A549 treated with ZK216348 at 1 μM for 4 hours (cell line): ENCODE measurements around the gene ABCF1. TPM values are rescaled to one million over a fixed set of nuclear protein-coding genes. Genes with fewer than 3 reads are reported as not detected.

Experiments used
- total RNA-seq: library from RNA; stranded (reverse); fragments of 200-300 nt; extraction: Qiagen RNA extraction; gene quantifications from 5 replicates; pipeline ENCODE4 v1.2.3, GENCODE V29; 2022; ENCODE audit warnings: low read depth

Gene ABCF1
- 49.4 to 64.4 TPM (median 55.7 TPM) in 5 replicates for total RNA-seq

DNA sequence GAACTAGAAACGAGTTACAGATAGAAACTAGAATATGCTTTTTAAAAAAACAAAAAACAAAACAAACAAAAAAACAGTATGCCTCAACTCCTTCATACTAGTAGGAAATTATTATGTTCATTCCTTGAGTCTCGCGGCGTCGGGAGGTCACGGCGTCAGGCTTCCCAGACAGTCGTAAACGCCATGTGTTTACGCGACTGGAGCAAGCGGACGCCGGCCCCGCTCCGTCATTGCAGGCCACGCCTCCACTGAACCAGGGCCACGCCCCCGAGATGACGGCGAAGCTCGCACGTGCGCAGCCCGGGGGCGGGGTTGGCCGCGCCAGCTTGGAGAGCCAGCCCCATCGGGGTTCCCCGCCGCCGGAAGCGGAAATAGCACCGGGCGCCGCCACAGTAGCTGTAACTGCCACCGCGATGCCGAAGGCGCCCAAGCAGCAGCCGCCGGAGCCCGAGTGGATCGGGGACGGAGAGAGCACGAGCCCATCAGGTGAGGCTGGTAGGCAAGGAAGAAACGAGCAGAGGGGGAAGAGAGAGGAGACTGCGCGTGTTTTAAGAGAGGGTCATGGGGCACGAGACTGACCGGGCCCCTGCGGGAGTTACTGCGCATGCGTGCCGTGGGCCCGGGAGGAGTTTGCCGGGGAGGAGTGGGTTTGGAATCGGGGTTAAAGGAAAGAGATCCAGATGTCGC, at the start of gene ABCF1:
ABCF1 (plus strand) TSS at position 368 of the 687 bp plus-strand sequence; CDS start at position 414, 46 bp downstream.

GRCh38 chr6:30556066-30556905, 15.0 kb upstream of the ABCF1 start, which contains the start of gene GNL1:
Gene GNL1, minus strand, starts transcription at chr6:30556489. Its CDS starts 286 bp downstream, at chr6:30556203.

GRCh38 chr6:30556906-30557682, 14.1 kb upstream of the ABCF1 start, which contains the start of gene PRR3:
Gene PRR3, plus strand, starts transcription at chr6:30557295. Its CDS starts 50 bp downstream, at chr6:30557345.

DNA sequence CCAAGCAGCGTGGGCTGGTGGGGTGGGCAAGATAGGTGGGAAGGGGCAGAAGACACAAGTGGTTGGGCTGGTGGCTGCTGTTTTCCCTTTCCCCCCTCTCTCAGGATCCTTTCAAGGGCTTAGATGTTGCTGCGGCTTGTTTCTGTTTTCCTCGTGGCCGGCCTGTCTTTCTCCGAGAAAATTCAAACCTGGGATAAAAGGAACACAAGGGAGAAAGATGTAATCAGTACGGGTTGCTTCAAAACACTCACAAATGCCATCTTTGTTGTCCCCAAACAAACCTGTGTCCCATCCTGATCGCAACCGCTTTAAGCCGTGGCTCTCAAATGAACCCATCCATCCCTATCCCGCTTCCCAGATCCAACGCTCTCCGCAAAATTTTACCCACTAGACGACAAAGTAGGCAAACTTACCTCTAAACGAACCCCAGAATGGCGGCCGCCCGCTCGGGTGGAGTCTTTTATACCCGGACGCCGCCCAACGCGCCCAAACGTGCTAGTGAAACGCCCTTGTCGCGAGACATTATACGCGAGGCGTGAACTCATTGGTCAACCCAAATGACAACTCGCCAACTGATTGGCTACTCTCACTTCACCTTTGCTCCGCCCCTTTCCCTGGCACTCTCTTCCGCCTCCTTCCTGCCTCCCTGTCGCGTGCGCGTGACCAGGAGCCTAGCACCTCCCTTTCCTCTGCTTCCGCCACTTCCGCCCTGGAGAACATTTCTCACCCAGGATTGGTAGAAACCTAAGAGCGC, 45.7 kb downstream of the ABCF1 start, which contains the start of gene PPP1R10:
PPP1R10 (minus strand) TSS at position 433 of the 754 bp plus-strand sequence. CDS start 7,299 bp downstream, outside the sequence.

GRCh38 chr6:30617565-30618269, 46.5 kb downstream of the ABCF1 start, which contains the start of gene MRPS18B:
Gene MRPS18B, plus strand, starts transcription at chr6:30617840. Its CDS starts 26 bp downstream, at chr6:30617866.

DNA sequence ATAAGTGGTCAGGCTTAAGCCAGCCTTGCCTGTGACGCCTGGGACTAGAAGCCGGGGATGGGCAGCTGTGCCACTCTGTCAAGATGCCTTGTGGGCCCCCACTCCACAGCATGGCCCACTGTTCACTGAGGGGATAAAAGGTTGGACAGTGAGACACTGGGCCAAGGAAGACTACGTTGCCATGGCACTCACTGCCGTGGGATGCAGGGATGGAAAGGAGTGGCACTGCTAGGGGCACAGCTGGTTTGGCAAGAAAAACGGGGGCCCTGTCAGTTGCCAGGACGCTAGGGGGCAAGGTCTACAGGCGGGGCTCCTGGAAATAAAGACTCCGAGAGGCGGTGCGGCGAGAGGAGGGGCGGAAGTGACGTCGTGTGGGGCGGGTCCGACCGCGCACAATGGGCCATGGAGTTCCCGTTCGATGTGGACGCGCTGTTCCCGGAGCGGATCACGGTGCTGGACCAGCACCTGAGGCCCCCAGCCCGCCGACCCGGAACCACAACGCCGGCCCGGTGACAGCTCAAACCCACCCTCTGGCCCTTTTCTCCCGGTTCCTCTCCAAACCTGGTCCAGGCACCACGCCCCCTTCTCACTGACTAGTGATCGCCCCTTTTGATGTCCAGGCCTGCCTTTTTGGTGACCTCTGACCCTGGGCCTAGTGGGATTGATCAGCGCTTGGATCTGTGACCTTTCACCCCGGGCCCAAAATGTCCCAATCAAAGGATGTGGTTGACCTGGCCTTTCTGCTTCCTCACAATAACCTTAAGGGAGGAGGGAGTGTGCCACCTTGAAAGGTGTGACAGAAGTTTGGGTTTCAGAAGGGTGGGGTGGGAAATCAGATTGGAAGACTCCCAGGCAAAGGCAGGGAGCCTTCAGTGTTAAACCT, 55.5 kb downstream of the ABCF1 start, which contains the start of gene ATAT1:
ATAT1 (plus strand) TSS at position 391 of the 883 bp plus-strand sequence.

Other genes starting within 250 kb of the ABCF1 start
- gene TRIM39, start 244.5 kb upstream of the ABCF1 start, total RNA-seq = 6.7 to 8.3 TPM (median 7.7 TPM) in 5 replicates
- 63.6 to 76.1 TPM (median 69.2 TPM) in 5 replicates for gene RPP21, start 226.3 kb upstream of the ABCF1 start, total RNA-seq
- gene HLA-E, start 81.9 kb upstream of the ABCF1 start, total RNA-seq = 51.9 to 68.3 TPM (median 60.7 TPM) in 5 replicates
- gene GNL1, start 15.0 kb upstream of the ABCF1 start, total RNA-seq = 30.0 to 38.2 TPM (median 31.9 TPM) in 5 replicates
- 13.3 to 18.1 TPM (median 15.4 TPM) in 5 replicates for gene PRR3, start 14.1 kb upstream of the ABCF1 start, total RNA-seq
- 23.2 to 50.8 TPM (median 32.0 TPM) in 5 replicates for gene PPP1R10, start 45.8 kb downstream of the ABCF1 start, total RNA-seq
- gene MRPS18B, start 46.4 kb downstream of the ABCF1 start, total RNA-seq = 69.2 to 93.2 TPM (median 71.7 TPM) in 5 replicates
- gene ATAT1, start 55.4 kb downstream of the ABCF1 start, total RNA-seq = 5.2 to 6.5 TPM (median 5.7 TPM) in 5 replicates
- 9.4 to 15.4 TPM (median 13.7 TPM) in 5 replicates for gene C6orf136, start 75.7 kb downstream of the ABCF1 start, total RNA-seq
- 28.5 to 31.7 TPM (median 30.4 TPM) in 5 replicates for gene DHX16, start 101.6 kb downstream of the ABCF1 start, total RNA-seq
- gene PPP1R18, start 115.2 kb downstream of the ABCF1 start, total RNA-seq = 40.2 to 47.9 TPM (median 43.5 TPM) in 5 replicates
- 20.2 to 28.1 TPM (median 26.5 TPM) in 5 replicates for gene NRM, start 119.5 kb downstream of the ABCF1 start, total RNA-seq
- gene MDC1, start 145.8 kb downstream of the ABCF1 start, total RNA-seq = 14.7 to 21.2 TPM (median 17.8 TPM) in 5 replicates
- 799 to 982 TPM (median 956 TPM) in 5 replicates for gene TUBB, start 148.9 kb downstream of the ABCF1 start, total RNA-seq
- gene FLOT1, start 171.2 kb downstream of the ABCF1 start, total RNA-seq = 75.5 to 109 TPM (median 97.4 TPM) in 5 replicates
- 65.0 to 118 TPM (median 104 TPM) in 5 replicates for gene IER3, start 173.1 kb downstream of the ABCF1 start, total RNA-seq